ENCODE measurements around the gene TOM1L1.

DNA sequence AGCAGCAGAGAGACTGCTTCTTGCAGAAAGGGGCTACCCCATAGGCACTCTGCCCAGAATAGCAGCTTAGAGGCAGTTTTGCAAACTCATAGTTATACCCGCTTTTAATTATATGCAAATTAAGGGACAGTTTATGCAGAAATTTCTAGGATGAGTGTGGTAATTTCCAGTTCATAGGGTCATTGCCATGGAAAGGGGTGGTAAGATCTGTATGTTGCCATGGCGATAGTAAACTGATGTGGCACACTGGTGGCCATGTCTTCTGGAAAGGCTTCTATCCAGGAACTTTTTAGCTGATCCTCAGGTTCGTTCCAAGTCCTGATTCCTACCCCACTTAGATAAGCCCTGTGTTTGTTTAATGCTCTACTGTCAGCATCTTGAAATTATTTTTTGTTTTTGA is 74.1 kb downstream of the TOM1L1 start:
- TF ChIP-seq, protein P1, sequence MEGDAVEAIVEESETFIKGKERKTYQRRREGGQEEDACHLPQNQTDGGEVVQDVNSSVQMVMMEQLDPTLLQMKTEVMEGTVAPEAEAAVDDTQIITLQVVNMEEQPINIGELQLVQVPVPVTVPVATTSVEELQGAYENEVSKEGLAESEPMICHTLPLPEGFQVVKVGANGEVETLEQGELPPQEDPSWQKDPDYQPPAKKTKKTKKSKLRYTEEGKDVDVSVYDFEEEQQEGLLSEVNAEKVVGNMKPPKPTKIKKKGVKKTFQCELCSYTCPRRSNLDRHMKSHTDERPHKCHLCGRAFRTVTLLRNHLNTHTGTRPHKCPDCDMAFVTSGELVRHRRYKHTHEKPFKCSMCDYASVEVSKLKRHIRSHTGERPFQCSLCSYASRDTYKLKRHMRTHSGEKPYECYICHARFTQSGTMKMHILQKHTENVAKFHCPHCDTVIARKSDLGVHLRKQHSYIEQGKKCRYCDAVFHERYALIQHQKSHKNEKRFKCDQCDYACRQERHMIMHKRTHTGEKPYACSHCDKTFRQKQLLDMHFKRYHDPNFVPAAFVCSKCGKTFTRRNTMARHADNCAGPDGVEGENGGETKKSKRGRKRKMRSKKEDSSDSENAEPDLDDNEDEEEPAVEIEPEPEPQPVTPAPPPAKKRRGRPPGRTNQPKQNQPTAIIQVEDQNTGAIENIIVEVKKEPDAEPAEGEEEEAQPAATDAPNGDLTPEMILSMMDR (IDR thresholded peaks at IDR 0.05 in 4 of 5, conservative IDR thresholded peaks at IDR 0.05 in 1 of 5) = no peak
- TF ChIP-seq POLR2A (IDR thresholded peaks at IDR 0.05) = no peak

Measured in gastrocnemius medialis (tissue), 4 donors.